ENCODE measurements around the gene MMP21.

- TF ChIP-seq E4F1 (IDR thresholded peaks at IDR 0.05; ENCODE audit: borderline replicate concordance, partially characterized antibody) (no peak), ZBTB33 (IDR thresholded peaks at IDR 0.05) (no peak), CTCF (IDR thresholded peaks at IDR 0.05 in 2 of 3, conservative IDR thresholded peaks at IDR 0.05 in 1 of 3; ENCODE audit: control insufficient read depth in 2 of 3, extremely low read depth in 1 of 3, insufficient read depth in 1 of 3, low read depth in 3 of 3, low read length in 3 of 3) (no peak), ZNF592 (IDR thresholded peaks at IDR 0.05) (no peak), ZBTB40 (IDR thresholded peaks at IDR 0.05; ENCODE audit: borderline replicate concordance) (no peak), EP300 (IDR thresholded peaks at IDR 0.05; ENCODE audit: borderline replicate concordance in 1 of 2, control insufficient read depth in 1 of 2, low read depth in 2 of 2, low read length in 2 of 2) (no peak), PAX5 (IDR thresholded peaks at IDR 0.05; ENCODE audit: borderline replicate concordance, low read depth, low read length) (no peak), PRDM15 (CRISPR knock-in tag; IDR thresholded peaks at IDR 0.05) (no peak), RAD21 (IDR thresholded peaks at IDR 0.05; ENCODE audit: insufficient read depth, low read depth, low read length) (no peak), ZNF24 (IDR thresholded peaks at IDR 0.05) (no peak), JUND (IDR thresholded peaks at IDR 0.05; ENCODE audit: low read depth, low read length) (no peak), POLR2AphosphoS5 (IDR thresholded peaks at IDR 0.05; ENCODE audit: low read length) (no peak), TARDBP (IDR thresholded peaks at IDR 0.05; ENCODE audit: borderline replicate concordance) (no peak), POLR2A (IDR thresholded peaks at IDR 0.05; ENCODE audit: low read depth, low read length) (no peak)
Observed at GRCh38 chr10:125824736-125825135, 49.1 kb upstream of the MMP21 start.
